Measurements from ENCODE around the gene DLL4.
A peak's percentile ranks its signal among the peaks of the same experiment; 100 is the strongest.

Gene DLL4

GRCh38 chr15:40941528-40942336 is 12.6 kb downstream of the DLL4 start:
- TF ChIP-seq, protein P1, sequence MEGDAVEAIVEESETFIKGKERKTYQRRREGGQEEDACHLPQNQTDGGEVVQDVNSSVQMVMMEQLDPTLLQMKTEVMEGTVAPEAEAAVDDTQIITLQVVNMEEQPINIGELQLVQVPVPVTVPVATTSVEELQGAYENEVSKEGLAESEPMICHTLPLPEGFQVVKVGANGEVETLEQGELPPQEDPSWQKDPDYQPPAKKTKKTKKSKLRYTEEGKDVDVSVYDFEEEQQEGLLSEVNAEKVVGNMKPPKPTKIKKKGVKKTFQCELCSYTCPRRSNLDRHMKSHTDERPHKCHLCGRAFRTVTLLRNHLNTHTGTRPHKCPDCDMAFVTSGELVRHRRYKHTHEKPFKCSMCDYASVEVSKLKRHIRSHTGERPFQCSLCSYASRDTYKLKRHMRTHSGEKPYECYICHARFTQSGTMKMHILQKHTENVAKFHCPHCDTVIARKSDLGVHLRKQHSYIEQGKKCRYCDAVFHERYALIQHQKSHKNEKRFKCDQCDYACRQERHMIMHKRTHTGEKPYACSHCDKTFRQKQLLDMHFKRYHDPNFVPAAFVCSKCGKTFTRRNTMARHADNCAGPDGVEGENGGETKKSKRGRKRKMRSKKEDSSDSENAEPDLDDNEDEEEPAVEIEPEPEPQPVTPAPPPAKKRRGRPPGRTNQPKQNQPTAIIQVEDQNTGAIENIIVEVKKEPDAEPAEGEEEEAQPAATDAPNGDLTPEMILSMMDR (IDR thresholded peaks at IDR 0.05; ENCODE audit: extremely low read depth, missing control alignments), result peak; percentile 91
- DNase-seq (ENCODE audit: low spot score), result peak; percentile 96

DNA sequence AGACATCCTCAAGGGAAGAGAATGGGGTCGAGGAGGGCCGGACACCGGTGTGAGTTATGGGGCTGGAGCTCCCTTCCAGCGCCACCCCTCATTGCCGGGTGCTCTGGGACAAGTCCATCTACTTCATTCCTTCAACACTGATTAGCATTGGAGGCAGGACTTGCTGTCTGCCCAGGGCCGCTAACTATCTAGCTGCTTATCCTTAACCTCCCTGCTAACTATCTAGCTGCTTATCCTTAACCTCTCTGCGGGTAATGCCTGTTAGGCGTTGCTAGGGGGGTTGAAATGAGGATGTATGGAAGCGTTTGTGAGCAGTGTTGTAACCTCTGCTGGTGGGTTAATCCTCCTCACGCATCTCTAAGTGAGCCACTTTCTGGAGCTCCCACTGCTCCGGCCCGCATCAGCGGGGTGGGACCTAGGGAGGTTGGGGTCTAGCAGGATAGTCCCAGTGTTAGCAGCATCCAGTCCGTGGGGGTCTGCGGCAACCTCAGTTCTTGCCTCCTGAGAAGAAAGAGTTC is 13.3 kb downstream of the DLL4 start:
- TF ChIP-seq, protein P1 (IDR thresholded peaks at IDR 0.05; ENCODE audit: extremely low read depth, missing control alignments), result no peak
- DNase-seq (ENCODE audit: low spot score), result no peak

- DNase-seq (ENCODE audit: low spot score), result no peak
- TF ChIP-seq, protein P1 (IDR thresholded peaks at IDR 0.05; ENCODE audit: extremely low read depth, missing control alignments), result no peak
Observed at GRCh38 chr15:40942878-40943277, 13.7 kb downstream of the DLL4 start.

GRCh38 chr15:40943764-40944365 is 14.7 kb downstream of the DLL4 start:
- DNase-seq (ENCODE audit: low spot score), result no peak
- TF ChIP-seq, protein P1 (IDR thresholded peaks at IDR 0.05; ENCODE audit: extremely low read depth, missing control alignments), result no peak

GRCh38 chr15:40944510-40945296 is 15.6 kb downstream of the DLL4 start:
- DNase-seq (ENCODE audit: low spot score), result no peak
- TF ChIP-seq, protein P1 (IDR thresholded peaks at IDR 0.05; ENCODE audit: extremely low read depth, missing control alignments), result no peak

GRCh38 chr15:40948706-40949473 is 19.8 kb downstream of the DLL4 start:
- DNase-seq (ENCODE audit: low spot score), result no peak
- TF ChIP-seq, protein P1 (IDR thresholded peaks at IDR 0.05; ENCODE audit: extremely low read depth, missing control alignments), result no peak
